ENCODE measurements around the gene HOXD10. TPM values are rescaled to one million over a fixed set of nuclear protein-coding genes. Genes with fewer than 3 reads are reported as not detected.

Gene HOXD10
- total and polyA plus RNA-seq, 4 donors: 0.92 to 15.5 (median 0.98) TPM; not detected in 1

DNA sequence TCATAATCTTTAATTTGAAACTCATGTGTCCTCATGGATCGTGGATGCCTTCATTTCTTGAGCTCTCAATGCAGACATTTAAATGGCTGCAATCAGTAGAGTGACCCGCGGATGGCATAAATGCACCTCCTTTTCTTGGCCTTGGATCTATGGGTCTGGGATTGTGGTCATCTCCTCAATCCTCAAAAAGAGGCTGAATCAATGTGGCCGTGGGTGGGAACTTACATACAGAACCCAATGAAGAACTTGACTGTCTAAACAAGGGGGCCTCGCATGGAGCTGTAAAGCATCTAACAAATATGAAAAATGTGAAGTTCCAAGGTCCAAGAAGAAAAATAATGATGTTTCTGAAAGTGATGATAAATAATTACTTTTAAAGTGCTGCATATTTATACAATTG lies 21.2 kb upstream of the HOXD10 start:
- Histone ChIP-seq H3K27me3 (ENCODE audit: control insufficient read depth, insufficient read depth, low read length) (peaks cover 97% of the 10 kb centered on the region), H3K9me3 (ENCODE audit: control insufficient read depth, insufficient read depth, low read length) (no peaks in the 10 kb centered on the region), H3K36me3 (ENCODE audit: control insufficient read depth, insufficient read depth, low read length) (no peaks in the 10 kb centered on the region), H3K4me1 (ENCODE audit: control insufficient read depth, insufficient read depth, low read length) (peaks cover 39% of the 10 kb centered on the region), H3K4me3 (ENCODE audit: low read depth, low read length) (no peak overlapping the region), H3K27ac (ENCODE audit: low read depth, low read length) (no peak overlapping the region)
- 21% methylated on average over 2 of the region's 5 CpGs for WGBS (ENCODE audit: insufficient coverage)
- DNase-seq (ENCODE audit: low read depth in 4 of 6, low spot score in 6 of 6): no peak

DNA sequence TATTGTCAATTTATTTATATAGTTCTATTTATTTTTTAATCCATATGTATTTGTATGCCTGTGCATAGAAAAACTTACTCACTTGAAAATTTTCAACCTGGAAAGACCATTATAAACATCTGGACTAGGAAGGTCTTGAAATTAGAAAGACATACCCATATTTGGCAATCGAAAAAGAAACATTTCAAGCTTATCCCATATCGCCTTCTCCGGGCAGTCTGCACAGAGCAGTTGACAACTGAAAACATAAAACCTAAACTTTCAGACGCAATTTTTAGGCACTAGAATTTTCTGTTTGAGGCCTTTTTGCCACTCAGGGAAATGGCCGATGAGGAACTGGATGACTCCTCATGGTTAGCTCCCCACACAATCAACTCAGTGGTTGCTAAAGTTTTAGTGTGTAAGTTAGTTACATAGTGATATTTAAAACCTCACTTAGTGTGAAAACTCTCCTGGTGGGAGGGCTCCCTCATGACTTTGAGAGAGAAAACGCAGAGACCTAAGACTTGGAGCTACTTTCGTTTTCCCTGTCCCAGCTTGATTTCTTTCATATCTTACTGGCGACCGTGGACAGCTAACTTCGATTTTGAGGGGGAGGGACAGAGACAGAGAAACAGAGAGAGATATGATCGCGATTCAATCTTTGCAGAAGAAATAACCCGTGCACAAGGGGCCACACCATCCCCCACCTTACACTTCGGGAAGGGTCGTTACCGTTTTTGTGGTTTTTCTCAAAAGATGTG lies 20.2 kb upstream of the HOXD10 start:
- peak in 2 of 6 donors; percentile 65 to 68 for DNase-seq (ENCODE audit: low read depth in 4 of 6, low spot score in 6 of 6)
- no peaks in the 10 kb centered on the region for H3K9me3 ChIP-seq (ENCODE audit: control insufficient read depth, insufficient read depth, low read length)
- 5% methylated on average over 6 of the region's 16 CpGs for WGBS (ENCODE audit: insufficient coverage)
- H3K27me3 ChIP-seq (ENCODE audit: control insufficient read depth, insufficient read depth, low read length): peaks cover 97% of the 10 kb centered on the region
- no peak overlapping the region for H3K27ac ChIP-seq (ENCODE audit: low read depth, low read length)
- H3K4me3 ChIP-seq (ENCODE audit: low read depth, low read length): no peak overlapping the region
- peaks cover 40% of the 10 kb centered on the region for H3K4me1 ChIP-seq (ENCODE audit: control insufficient read depth, insufficient read depth, low read length)
- H3K36me3 ChIP-seq (ENCODE audit: control insufficient read depth, insufficient read depth, low read length): no peaks in the 10 kb centered on the region

DNA sequence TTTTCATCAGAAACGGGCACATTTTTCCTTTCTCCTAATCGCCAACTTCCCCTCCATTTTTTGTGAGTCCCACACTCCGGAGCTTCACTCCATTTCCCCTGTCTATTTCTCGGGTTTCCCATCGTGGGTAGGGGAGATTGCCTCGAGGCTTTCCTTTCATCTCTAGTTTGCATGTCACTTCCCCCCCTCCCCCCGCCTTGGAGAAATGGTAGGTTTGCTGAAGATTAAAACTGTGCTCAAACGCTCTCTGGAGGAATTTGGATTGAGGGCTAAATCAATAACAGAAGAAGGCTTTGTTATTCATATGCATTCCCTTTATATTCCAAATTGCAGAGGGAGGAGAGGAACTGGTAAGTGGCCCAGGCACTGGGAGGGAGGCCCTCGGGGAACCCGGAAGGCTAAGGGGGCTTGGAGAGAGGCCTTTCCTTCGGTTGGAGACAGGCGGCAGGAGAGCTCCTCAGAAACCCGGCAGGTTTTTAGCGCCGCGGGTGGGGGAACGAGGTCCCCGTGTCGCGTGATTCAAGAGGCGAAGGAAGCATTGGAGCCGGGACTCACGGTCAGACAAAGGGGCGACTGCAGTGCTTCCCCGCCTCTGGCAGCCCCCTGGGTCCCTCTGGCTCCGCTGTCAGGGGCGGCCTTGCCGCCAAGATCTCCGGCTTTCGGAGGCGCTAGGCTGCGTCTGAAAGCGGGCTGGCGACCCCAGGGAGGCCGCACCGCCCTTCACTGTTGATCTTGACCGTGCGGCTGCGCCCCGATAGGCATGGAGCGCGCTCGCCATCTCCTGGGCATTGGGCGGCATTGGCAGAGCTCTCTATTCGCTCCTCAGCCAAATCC lies 19.4 kb upstream of the HOXD10 start:
- Histone ChIP-seq H3K9me3 (ENCODE audit: control insufficient read depth, insufficient read depth, low read length) (no peaks in the 10 kb centered on the region), H3K36me3 (ENCODE audit: control insufficient read depth, insufficient read depth, low read length) (no peaks in the 10 kb centered on the region), H3K4me3 (ENCODE audit: low read depth, low read length) (peak overlapping the region; percentile 33), H3K27ac (ENCODE audit: low read depth, low read length) (no peak overlapping the region), H3K27me3 (ENCODE audit: control insufficient read depth, insufficient read depth, low read length) (peaks cover 97% of the 10 kb centered on the region), H3K4me1 (ENCODE audit: control insufficient read depth, insufficient read depth, low read length) (peaks cover 40% of the 10 kb centered on the region)
- DNase-seq (ENCODE audit: low read depth in 4 of 6, low spot score in 6 of 6): peak in 2 of 6 donors; percentile 89
- under 1% methylated on average over 38 of the region's 45 CpGs for WGBS (ENCODE audit: insufficient coverage)

GRCh38 chr2:176097820-176098365 lies 18.7 kb upstream of the HOXD10 start:
- H3K27me3 ChIP-seq (ENCODE audit: control insufficient read depth, insufficient read depth, low read length): peaks cover 100% of the 10 kb centered on the region
- WGBS (ENCODE audit: insufficient coverage): 2% methylated on average over 11 of the region's 18 CpGs
- H3K9me3 ChIP-seq (ENCODE audit: control insufficient read depth, insufficient read depth, low read length): no peaks in the 10 kb centered on the region
- H3K36me3 ChIP-seq (ENCODE audit: control insufficient read depth, insufficient read depth, low read length): no peaks in the 10 kb centered on the region
- peak overlapping the region; percentile 33 for H3K4me3 ChIP-seq (ENCODE audit: low read depth, low read length)
- H3K27ac ChIP-seq (ENCODE audit: low read depth, low read length): no peak overlapping the region
- peaks cover 40% of the 10 kb centered on the region for H3K4me1 ChIP-seq (ENCODE audit: control insufficient read depth, insufficient read depth, low read length)
- DNase-seq (ENCODE audit: low read depth in 4 of 6, low spot score in 6 of 6): no peak

- WGBS (ENCODE audit: insufficient coverage): 5% methylated on average over 35 of the region's 35 CpGs
- Histone ChIP-seq H3K36me3 (ENCODE audit: control insufficient read depth, insufficient read depth, low read length) (no peaks in the 10 kb centered on the region), H3K4me3 (ENCODE audit: low read depth, low read length) (no peak overlapping the region), H3K4me1 (ENCODE audit: control insufficient read depth, insufficient read depth, low read length) (peaks cover 34% of the 10 kb centered on the region), H3K27ac (ENCODE audit: low read depth, low read length) (no peak overlapping the region), H3K27me3 (ENCODE audit: control insufficient read depth, insufficient read depth, low read length) (peaks cover 100% of the 10 kb centered on the region), H3K9me3 (ENCODE audit: control insufficient read depth, insufficient read depth, low read length) (no peaks in the 10 kb centered on the region)
- no peak for DNase-seq (ENCODE audit: low read depth in 4 of 6, low spot score in 6 of 6)
Observed at GRCh38 chr2:176098366-176099158, 18.0 kb upstream of the HOXD10 start.

- Histone ChIP-seq H3K4me1 (ENCODE audit: control insufficient read depth, insufficient read depth, low read length) (peaks cover 35% of the 10 kb centered on the region), H3K9me3 (ENCODE audit: control insufficient read depth, insufficient read depth, low read length) (no peaks in the 10 kb centered on the region), H3K27me3 (ENCODE audit: control insufficient read depth, insufficient read depth, low read length) (peaks cover 100% of the 10 kb centered on the region), H3K4me3 (ENCODE audit: low read depth, low read length) (no peak overlapping the region), H3K36me3 (ENCODE audit: control insufficient read depth, insufficient read depth, low read length) (no peaks in the 10 kb centered on the region), H3K27ac (ENCODE audit: low read depth, low read length) (no peak overlapping the region)
- WGBS (ENCODE audit: insufficient coverage): 6% methylated on average over 30 of the region's 30 CpGs
- DNase-seq (ENCODE audit: low read depth in 4 of 6, low spot score in 6 of 6): no peak
Observed at GRCh38 chr2:176099159-176099727, 17.3 kb upstream of the HOXD10 start.

DNA sequence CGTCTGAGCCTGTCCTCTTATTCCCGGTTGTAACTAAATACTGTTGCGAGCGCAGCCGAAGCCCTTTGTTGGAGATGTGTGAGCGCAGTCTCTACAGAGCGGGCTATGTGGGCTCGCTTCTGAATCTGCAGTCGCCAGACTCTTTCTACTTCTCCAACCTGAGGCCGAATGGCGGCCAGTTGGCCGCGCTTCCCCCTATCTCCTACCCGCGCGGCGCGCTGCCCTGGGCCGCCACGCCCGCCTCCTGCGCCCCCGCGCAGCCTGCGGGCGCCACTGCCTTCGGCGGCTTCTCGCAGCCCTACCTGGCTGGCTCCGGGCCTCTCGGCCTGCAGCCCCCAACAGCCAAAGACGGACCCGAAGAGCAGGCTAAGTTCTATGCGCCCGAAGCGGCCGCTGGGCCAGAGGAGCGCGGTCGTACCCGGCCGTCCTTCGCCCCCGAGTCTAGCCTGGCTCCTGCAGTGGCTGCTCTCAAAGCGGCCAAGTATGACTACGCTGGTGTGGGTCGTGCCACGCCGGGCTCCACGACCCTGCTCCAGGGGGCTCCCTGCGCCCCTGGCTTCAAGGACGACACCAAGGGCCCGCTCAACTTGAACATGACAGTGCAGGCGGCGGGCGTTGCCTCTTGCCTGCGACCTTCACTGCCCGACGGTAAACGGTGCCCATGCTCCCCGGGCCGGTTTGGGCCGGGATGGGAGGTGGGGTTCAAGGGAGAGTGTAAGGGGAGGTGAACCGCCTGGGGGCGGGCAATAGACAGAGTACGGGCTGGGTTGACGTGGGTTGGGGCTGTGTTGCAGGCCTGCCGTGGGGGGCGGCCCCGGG lies 16.6 kb upstream of the HOXD10 start, which contains the start of gene HOXD12:
Gene HOXD12 (plus strand): TSS at position 68 of the 819 bp plus-strand sequence. CDS start 7 bp downstream, at position 75.
- no peak within 1 kb of the TSS for H3K27ac ChIP-seq (ENCODE audit: low read depth, low read length)
- 2% methylated on average over 70 of the region's 70 CpGs for whole genome bisulfite sequencing (ENCODE audit: insufficient coverage)
- H3K36me3 ChIP-seq (ENCODE audit: control insufficient read depth, insufficient read depth, low read length): no peaks in the 10 kb centered on the region
- no peak for DNase-seq (ENCODE audit: low read depth in 4 of 6, low spot score in 6 of 6)
- H3K9me3 ChIP-seq (ENCODE audit: control insufficient read depth, insufficient read depth, low read length): no peaks in the 10 kb centered on the region
- peaks cover 100% of the 10 kb centered on the region for H3K27me3 ChIP-seq (ENCODE audit: control insufficient read depth, insufficient read depth, low read length)
- peaks cover 42% of the 10 kb centered on the region for H3K4me1 ChIP-seq (ENCODE audit: control insufficient read depth, insufficient read depth, low read length)
- no peak within 1 kb of the TSS for H3K4me3 ChIP-seq (ENCODE audit: low read depth, low read length)

DNA sequence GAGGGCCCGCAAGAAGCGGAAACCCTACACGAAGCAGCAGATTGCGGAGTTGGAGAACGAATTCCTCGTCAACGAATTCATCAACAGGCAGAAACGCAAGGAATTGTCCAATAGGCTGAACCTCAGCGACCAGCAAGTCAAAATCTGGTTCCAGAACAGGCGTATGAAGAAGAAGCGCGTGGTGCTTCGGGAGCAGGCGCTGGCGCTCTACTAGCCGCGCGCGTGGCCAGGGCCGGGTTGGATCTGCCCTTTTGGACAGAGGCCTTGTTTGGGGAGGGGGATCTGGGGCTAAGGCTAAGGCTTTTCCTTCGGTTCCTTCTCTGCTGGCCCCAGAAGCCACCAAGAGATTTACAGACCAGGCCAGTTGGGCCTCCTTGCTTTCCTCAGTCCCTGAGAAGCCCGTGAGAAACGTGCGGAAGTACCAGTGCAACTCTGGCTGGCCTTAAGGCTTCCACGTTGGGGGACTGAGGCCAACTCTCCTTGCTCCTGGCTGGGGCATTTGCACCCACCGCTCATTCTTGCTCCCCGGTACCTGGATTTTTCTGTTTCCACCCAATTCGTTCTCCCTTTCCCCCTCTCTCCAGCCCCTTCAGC lies 15.9 kb upstream of the HOXD10 start:
- no peak for DNase-seq (ENCODE audit: low read depth in 4 of 6, low spot score in 6 of 6)
- H3K27ac ChIP-seq (ENCODE audit: low read depth, low read length): no peak overlapping the region
- 11% methylated on average over 26 of the region's 28 CpGs for WGBS (ENCODE audit: insufficient coverage)
- peaks cover 43% of the 10 kb centered on the region for H3K4me1 ChIP-seq (ENCODE audit: control insufficient read depth, insufficient read depth, low read length)
- no peaks in the 10 kb centered on the region for H3K9me3 ChIP-seq (ENCODE audit: control insufficient read depth, insufficient read depth, low read length)
- no peaks in the 10 kb centered on the region for H3K36me3 ChIP-seq (ENCODE audit: control insufficient read depth, insufficient read depth, low read length)
- peaks cover 100% of the 10 kb centered on the region for H3K27me3 ChIP-seq (ENCODE audit: control insufficient read depth, insufficient read depth, low read length)
- H3K4me3 ChIP-seq (ENCODE audit: low read depth, low read length): no peak overlapping the region
